Stimulated activated CD4-positive, alpha-beta T cell treated with anti-CD3 and anti-CD28 coated beads, Interleukin-4, amount 100 ng/mL, for 24 hours (primary cell): Measurements from ENCODE around the gene TEX38.
A peak's percentile ranks its signal among the peaks of the same experiment; 100 is the strongest.
"Not testable (repeated sequence)": the region's sequence is repeated elsewhere in the genome, so short reads cannot be mapped to it uniquely, and the experiment has no call there.

Experiments
- DNase-seq: peaks from one replicate; pipeline ENCODE4 v3.0.0-alpha.2; 2020

Gene TEX38

GRCh38 chr1:46689897-46690296 lies 18.2 kb downstream of the TEX38 start:
- DNase-seq: no peak

GRCh38 chr1:46690931-46691421 lies 19.3 kb downstream of the TEX38 start:
- DNase-seq: no peak

- DNase-seq: no peak
Observed at GRCh38 chr1:46691997-46692790, 20.5 kb downstream of the TEX38 start.

- no peak for DNase-seq
Observed at GRCh38 chr1:46692811-46693770, 21.4 kb downstream of the TEX38 start.

- not testable (repeated sequence) for DNase-seq
Observed at GRCh38 chr1:46694676-46695075, 23.0 kb downstream of the TEX38 start.

GRCh38 chr1:46697053-46697452 lies 25.4 kb downstream of the TEX38 start:
- DNase-seq: no peak

GRCh38 chr1:46699666-46700065 lies 28.0 kb downstream of the TEX38 start:
- DNase-seq: no peak

GRCh38 chr1:46703927-46704641 lies 32.4 kb downstream of the TEX38 start:
- no peak for DNase-seq

GRCh38 chr1:46705408-46705807 lies 33.8 kb downstream of the TEX38 start:
- DNase-seq: no peak

GRCh38 chr1:46708121-46708520 lies 36.5 kb downstream of the TEX38 start:
- no peak for DNase-seq

GRCh38 chr1:46714976-46715375 lies 43.3 kb downstream of the TEX38 start:
- DNase-seq: no peak

- no peak for DNase-seq
Observed at GRCh38 chr1:46717654-46718053, 46.0 kb downstream of the TEX38 start.

- no peak for DNase-seq
Observed at GRCh38 chr1:46718340-46718726, 46.7 kb downstream of the TEX38 start.

- DNase-seq: peak; percentile 99
Observed at GRCh38 chr1:46718727-46719622, 47.3 kb downstream of the TEX38 start, which contains the start of gene EFCAB14. Gene EFCAB14 (minus strand): TSS chr1:46719114. CDS start chr1:46718087, 1,027 bp downstream.

- DNase-seq: no peak
Observed at GRCh38 chr1:46719689-46720088, 48.0 kb downstream of the TEX38 start.

GRCh38 chr1:46720319-46720718 lies 48.7 kb downstream of the TEX38 start:
- not testable (repeated sequence) for DNase-seq

GRCh38 chr1:46721204-46721603 lies 49.5 kb downstream of the TEX38 start:
- no peak for DNase-seq

GRCh38 chr1:46721686-46722205 lies 50.1 kb downstream of the TEX38 start:
- DNase-seq: no peak
